Thymus (tissue), 11 donors: ENCODE results near the gene TYW1. TPM values are rescaled to one million over a fixed set of nuclear protein-coding genes. Genes with fewer than 3 reads are reported as not detected.
"Not testable (repeated sequence)": the region's sequence is repeated elsewhere in the genome, so short reads cannot be mapped to it uniquely, and the experiment has no call there.

Experiments used
- DNase-seq, 9 donors: peaks; one replicate each; pipeline ENCODE4 v3.0.0-alpha.2; 2013; ENCODE audit warnings: low spot score in 9 of 9, low read depth in 6 of 9, missing footprints in 1 of 9
- H3K27ac ChIP-seq, 2 donors: one replicate each; pipeline ENCODE4 v1.5.1; 2013; ENCODE audit warnings: control low read depth in 1 of 2, low read depth in 1 of 2, low read length in 1 of 2, mild to moderate bottlenecking in 1 of 2, moderate library complexity in 1 of 2
- H3K27me3 ChIP-seq, 2 donors: one replicate each; pipeline ENCODE4 v1.5.1; 2013; ENCODE audit warnings: low read length in 1 of 2; ENCODE audit not compliant: control insufficient read depth in 2 of 2, insufficient read depth in 1 of 2
- H3K36me3 ChIP-seq, 2 donors: one replicate each; pipeline ENCODE4 v1.5.1; 2013; ENCODE audit warnings: low read length in 1 of 2, mild to moderate bottlenecking in 1 of 2, moderate library complexity in 1 of 2; ENCODE audit not compliant: control insufficient read depth in 2 of 2, insufficient read depth in 2 of 2
- H3K4me1 ChIP-seq, 2 donors: one replicate each; pipeline ENCODE4 v1.5.1; 2013; ENCODE audit warnings: low read length in 2 of 2; ENCODE audit not compliant: control insufficient read depth in 2 of 2, insufficient read depth in 2 of 2
- H3K4me3 ChIP-seq, 2 donors: one replicate each; pipeline ENCODE4 v1.5.1; 2013; ENCODE audit warnings: low read length in 2 of 2, control low read depth in 1 of 2, mild to moderate bottlenecking in 1 of 2
- H3K9me3 ChIP-seq, 2 donors: one replicate each; pipeline ENCODE4 v1.5.1; 2013; ENCODE audit warnings: low read length in 1 of 2, mild to moderate bottlenecking in 1 of 2; ENCODE audit not compliant: control insufficient read depth in 2 of 2, insufficient read depth in 1 of 2
- WGBS: extraction: QIAGEN DNeasy Blood & Tissue Kit; methylation state at CpG from one replicate; pipeline ENCODE4 v1.1.7; 2013; 5-methylcytosine and 5-hydroxymethylcytosine counted together
- polyA plus RNA-seq: library from polyadenylated mRNA; stranded (reverse); fragments of 200-250 nt; gene quantifications from one replicate; pipeline ENCODE4 v1.2.3, GENCODE V29; 2013
- total RNA-seq: library from RNA; stranded (reverse); fragments of 120-200 nt; gene quantifications from one replicate; pipeline ENCODE4 v1.2.4, GENCODE V29; 2013
- donor health status: healthy.

The TYW1 gene
- total and polyA plus RNA-seq, 2 donors: 11.2 to 16.0 TPM

GRCh38 chr7:67205772-67206171 lies 209.1 kb downstream of the TYW1 start:
- not testable (repeated sequence) for H3K4me1 ChIP-seq, H3K27me3 ChIP-seq, DNase-seq, H3K4me3 ChIP-seq, H3K9me3 ChIP-seq, H3K36me3 ChIP-seq, H3K27ac ChIP-seq
- WGBS: 99% methylated on average over 2 of the region's 2 CpGs

- no peak overlapping the region for H3K4me3 ChIP-seq
- no peaks in the 10 kb centered on the region for H3K4me1 ChIP-seq
- H3K9me3 ChIP-seq: no peaks in the 10 kb centered on the region
- no peak overlapping the region for H3K27ac ChIP-seq
- WGBS: 99% methylated on average over 5 of the region's 5 CpGs
- DNase-seq: no peak
- H3K36me3 ChIP-seq: peaks cover 0 to 4% of the 10 kb centered on the region in 2 donors
- H3K27me3 ChIP-seq: no peaks in the 10 kb centered on the region
Measured at GRCh38 chr7:67206452-67206851, 209.8 kb downstream of the TYW1 start.

GRCh38 chr7:67208656-67209055 lies 212.0 kb downstream of the TYW1 start:
- H3K4me1 ChIP-seq, DNase-seq, H3K4me3 ChIP-seq, H3K27ac ChIP-seq, H3K27me3 ChIP-seq, H3K9me3 ChIP-seq, H3K36me3 ChIP-seq: not testable (repeated sequence)
- WGBS: 97% methylated on average over 4 of the region's 4 CpGs

- no peak overlapping the region for H3K27ac ChIP-seq
- H3K27me3 ChIP-seq: no peaks in the 10 kb centered on the region
- H3K9me3 ChIP-seq: no peaks in the 10 kb centered on the region
- peaks cover 0 to 4% of the 10 kb centered on the region in 2 donors for H3K36me3 ChIP-seq
- no peak overlapping the region for H3K4me3 ChIP-seq
- no peaks in the 10 kb centered on the region for H3K4me1 ChIP-seq
- DNase-seq: no peak
- WGBS: 98% methylated on average over 4 of the region's 4 CpGs
Measured at GRCh38 chr7:67209256-67209655, 212.6 kb downstream of the TYW1 start.

- H3K27ac ChIP-seq: no peak overlapping the region
- peaks cover 0 to 4% of the 10 kb centered on the region in 2 donors for H3K36me3 ChIP-seq
- H3K27me3 ChIP-seq: no peaks in the 10 kb centered on the region
- WGBS: 98% methylated on average over 7 of the region's 7 CpGs
- DNase-seq: no peak
- no peaks in the 10 kb centered on the region for H3K4me1 ChIP-seq
- H3K9me3 ChIP-seq: no peaks in the 10 kb centered on the region
- no peak overlapping the region for H3K4me3 ChIP-seq
Measured at GRCh38 chr7:67210567-67210966, 213.9 kb downstream of the TYW1 start.

GRCh38 chr7:67211650-67212330 lies 215.2 kb downstream of the TYW1 start:
- DNase-seq, H3K27me3 ChIP-seq, H3K9me3 ChIP-seq, H3K4me3 ChIP-seq, H3K36me3 ChIP-seq, H3K27ac ChIP-seq, H3K4me1 ChIP-seq: not testable (repeated sequence)
- WGBS: 86% methylated on average over 10 of the region's 10 CpGs

GRCh38 chr7:67213038-67213437 lies 216.4 kb downstream of the TYW1 start:
- not testable (repeated sequence) for H3K27me3 ChIP-seq, H3K27ac ChIP-seq, H3K36me3 ChIP-seq, H3K9me3 ChIP-seq, DNase-seq, H3K4me1 ChIP-seq, H3K4me3 ChIP-seq
- WGBS: 98% methylated on average over 7 of the region's 7 CpGs

- not testable (repeated sequence) for H3K4me3 ChIP-seq, H3K36me3 ChIP-seq, H3K9me3 ChIP-seq, H3K27me3 ChIP-seq, DNase-seq, H3K27ac ChIP-seq, H3K4me1 ChIP-seq
- 96% methylated on average over 2 of the region's 2 CpGs for WGBS
Measured at GRCh38 chr7:67223551-67223950, 226.9 kb downstream of the TYW1 start.

- 97% methylated on average over 5 of the region's 5 CpGs for WGBS
- DNase-seq, H3K27ac ChIP-seq: not testable (repeated sequence)
Measured at GRCh38 chr7:67226340-67226907, 229.8 kb downstream of the TYW1 start.

More at GRCh38 chr7:67226340-67226907, 229.8 kb downstream of the TYW1 start:
- H3K4me3 ChIP-seq, H3K36me3 ChIP-seq, H3K4me1 ChIP-seq, H3K27me3 ChIP-seq, H3K9me3 ChIP-seq: not testable (repeated sequence)
